Choroid plexus epithelial cell (primary cell): ENCODE results near the gene PI4KA.

Experiments used
- DNase-seq: peaks from one replicate; pipeline ENCODE4 v3.0.0-alpha.2; 2010; ENCODE audit warnings: low read depth
- H3K4me3 ChIP-seq: 2 replicates; pipeline ENCODE4 v1.5.1; 2011; ENCODE audit warnings: low read depth, mild to moderate bottlenecking, control low read depth, low read length, moderate library complexity
- CTCF ChIP-seq: conservative IDR thresholded peaks from 2 replicates; pipeline ENCODE4 v1.5.1; 2011; ENCODE audit warnings: low read depth, mild to moderate bottlenecking, control low read depth, inconsistent platforms, low read length, moderate library complexity

Gene PI4KA

DNA sequence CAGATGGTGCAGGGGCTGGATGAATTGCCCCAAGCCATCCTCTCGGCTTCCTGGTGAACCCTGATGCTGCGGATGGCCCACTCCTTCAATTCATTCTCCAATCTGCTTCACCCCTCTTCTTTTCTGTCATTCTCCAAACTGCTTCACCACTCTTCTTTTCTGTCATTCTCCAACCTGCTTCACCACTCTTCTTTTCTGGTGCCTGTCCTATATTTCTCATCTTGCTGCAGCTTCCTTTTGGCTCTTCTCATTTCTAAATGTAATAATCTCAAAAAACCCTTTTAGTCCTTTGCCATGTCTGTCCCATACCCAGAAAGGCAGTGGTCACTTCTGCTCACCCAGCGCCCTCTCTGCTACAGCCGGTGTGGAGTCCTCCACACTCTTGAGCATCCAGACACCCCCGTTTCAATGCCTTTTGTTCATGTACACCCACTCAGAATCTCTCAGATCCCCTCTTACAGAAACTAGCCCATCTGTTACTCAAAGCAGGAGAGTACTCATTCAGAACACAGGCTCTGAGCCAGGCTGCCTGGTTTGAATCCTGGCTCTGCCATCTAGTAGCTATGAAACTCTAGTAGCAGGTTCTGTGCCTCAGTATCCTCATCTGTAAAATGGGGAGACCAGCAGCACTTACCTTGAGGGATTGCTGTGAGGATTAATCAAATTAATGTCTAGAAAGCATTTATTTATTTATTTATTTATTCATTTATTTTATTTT lies 69.8 kb downstream of the PI4KA start:
- no peak overlapping the region for H3K4me3 ChIP-seq
- no peak for DNase-seq
- TF ChIP-seq CTCF = no peak

DNA sequence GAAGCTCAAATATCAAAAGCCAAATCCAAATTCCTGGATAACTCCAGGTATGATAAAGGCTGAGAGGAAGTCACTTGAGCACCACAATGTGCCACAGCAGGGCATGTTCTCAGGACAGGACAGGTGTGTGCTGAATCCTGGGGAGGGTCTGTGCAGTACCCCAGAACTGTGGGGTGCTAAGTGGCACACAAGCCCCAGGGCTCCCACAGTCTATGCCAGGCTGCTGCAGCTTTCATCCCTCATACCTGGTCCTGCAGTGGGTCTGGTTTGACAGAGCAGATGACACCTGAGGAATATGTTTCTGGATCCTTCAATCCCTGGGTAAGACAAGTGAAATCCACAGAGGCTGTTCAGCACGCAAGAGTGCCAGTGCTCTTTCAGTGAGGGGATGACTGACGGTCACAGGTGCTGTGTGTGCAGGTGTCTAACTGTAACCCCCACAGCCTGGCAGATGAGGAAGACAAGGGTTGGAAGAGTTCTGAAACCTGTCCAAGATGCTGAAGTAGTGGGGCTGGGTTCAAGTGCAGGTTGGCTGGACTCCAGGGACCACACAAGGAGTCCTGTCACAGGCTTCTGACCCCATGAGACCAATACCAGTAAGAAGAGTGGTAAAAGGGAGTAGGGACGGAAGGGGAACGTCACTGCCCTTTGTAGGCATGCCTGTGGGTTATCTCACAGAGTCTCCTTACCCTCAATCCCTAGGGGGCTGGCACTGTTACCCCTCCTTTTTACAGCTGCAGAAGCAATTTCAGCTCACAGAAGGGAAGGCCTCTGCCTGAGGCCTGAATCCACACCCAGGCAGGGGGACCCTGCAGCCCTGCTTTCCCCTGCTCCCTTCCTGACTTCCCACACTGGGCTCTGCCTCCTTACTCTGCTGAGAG lies 70.6 kb downstream of the PI4KA start:
- no peak for TF ChIP-seq CTCF
- no peak for DNase-seq
- H3K4me3 ChIP-seq = no peak overlapping the region

GRCh38 chr22:20787223-20787622 lies 71.4 kb downstream of the PI4KA start:
- no peak for TF ChIP-seq CTCF
- H3K4me3 ChIP-seq = no peak overlapping the region

GRCh38 chr22:20786536-20786979 lies 72.1 kb downstream of the PI4KA start:
- TF ChIP-seq CTCF = no peak
- H3K4me3 ChIP-seq = no peak overlapping the region
- DNase-seq = no peak

More at GRCh38 chr22:20787223-20787622, 71.4 kb downstream of the PI4KA start:
- DNase-seq = no peak

DNA sequence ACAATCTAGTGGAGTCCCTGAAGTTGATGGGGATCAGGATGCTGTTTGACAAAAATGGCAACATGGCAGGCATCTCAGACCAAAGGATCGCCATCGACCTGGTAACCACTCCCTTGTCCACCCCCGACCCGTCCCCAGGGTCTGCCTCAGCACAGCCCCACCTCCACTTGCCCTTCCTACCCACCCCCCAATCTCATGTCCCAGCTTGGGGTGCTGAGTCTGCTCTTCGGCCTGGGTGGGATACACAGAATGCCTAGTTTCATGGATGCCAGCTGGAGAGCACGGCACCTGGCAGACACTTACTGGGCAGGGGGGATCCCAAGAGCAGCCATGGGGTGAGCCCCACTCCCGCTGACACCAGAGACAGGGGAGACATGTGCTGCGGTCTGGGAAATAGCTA lies 72.6 kb downstream of the PI4KA start:
- no peak for DNase-seq
- H3K4me3 ChIP-seq = no peak overlapping the region
- TF ChIP-seq CTCF = no peak

DNA sequence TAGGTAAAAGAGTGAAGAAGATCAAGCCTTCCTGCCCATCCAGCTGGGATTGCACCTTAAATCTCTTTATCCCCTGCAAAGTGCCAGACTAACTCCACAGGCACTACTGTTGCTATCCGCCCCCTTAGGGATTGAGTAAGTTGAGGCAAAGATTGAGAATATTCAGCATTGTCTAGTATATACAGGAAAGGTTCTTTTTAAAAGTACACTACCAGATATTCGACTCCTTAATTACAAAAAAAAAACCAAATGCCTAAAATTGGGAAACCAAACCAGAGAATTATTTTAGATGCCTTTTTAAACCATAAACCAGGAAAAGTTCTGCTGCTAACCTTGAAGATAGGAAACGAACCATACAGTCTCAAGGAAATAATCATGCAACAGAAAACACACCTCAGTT lies 73.2 kb downstream of the PI4KA start:
- H3K4me3 ChIP-seq = no peak overlapping the region
- no peak for DNase-seq
- no peak for TF ChIP-seq CTCF
